Measurements from ENCODE around the gene UBQLN4. TPM values are rescaled to one million over a fixed set of nuclear protein-coding genes. Genes with fewer than 3 reads are reported as not detected.
A peak's percentile ranks its signal among the peaks of the same experiment; 100 is the strongest.

The UBQLN4 gene
- polyA plus RNA-seq (ENCODE audit: insufficient read length in 4 of 4), result 10 to 100 TPM; 46.9 to 61.7 (median 51.8) TPM

DNA sequence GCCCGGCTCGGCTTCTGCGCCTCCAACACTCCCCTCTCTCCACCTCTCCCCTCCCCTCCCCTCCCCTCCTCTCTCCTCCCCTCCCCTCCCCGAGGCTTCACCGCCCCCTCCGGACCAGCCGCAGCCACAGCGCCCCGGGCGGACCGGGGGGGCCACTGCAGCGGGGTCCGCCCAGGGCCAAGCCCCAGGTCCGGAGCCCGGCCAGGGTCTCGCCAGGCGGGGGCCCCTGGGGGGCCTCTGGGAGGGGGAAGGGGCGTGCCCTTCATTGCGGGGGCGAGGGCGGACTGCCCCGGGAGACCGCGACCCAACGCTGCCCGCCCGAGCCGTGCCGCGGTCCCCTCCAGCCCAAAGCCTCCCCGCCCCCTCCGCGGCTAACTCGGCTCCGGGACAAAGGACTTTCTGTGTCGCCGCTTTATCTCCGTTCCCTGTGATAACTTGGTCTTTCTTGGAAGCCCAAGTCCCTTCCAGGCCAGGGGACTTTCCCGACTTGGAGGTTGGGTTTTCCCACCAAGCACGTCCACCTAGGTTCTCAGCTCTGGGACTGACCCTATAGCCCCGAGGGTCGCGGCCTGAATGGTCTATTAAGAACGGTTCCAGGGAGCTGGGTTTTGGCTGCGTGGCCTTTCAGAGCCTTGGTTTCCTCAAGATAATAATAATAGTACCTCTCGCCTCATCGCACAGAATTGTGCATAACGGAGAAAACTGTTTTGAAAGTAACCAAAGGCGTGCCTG, at the start of gene UBQLN4:
Gene UBQLN4 (minus strand): TSS at position 31 of the 732 bp plus-strand sequence. CDS start 97 bp downstream, outside the sequence.
- peak; percentile 72 to 86 (median 78) for DNase-seq (ENCODE audit: low read depth in 4 of 4, low spot score in 2 of 4)

DNA sequence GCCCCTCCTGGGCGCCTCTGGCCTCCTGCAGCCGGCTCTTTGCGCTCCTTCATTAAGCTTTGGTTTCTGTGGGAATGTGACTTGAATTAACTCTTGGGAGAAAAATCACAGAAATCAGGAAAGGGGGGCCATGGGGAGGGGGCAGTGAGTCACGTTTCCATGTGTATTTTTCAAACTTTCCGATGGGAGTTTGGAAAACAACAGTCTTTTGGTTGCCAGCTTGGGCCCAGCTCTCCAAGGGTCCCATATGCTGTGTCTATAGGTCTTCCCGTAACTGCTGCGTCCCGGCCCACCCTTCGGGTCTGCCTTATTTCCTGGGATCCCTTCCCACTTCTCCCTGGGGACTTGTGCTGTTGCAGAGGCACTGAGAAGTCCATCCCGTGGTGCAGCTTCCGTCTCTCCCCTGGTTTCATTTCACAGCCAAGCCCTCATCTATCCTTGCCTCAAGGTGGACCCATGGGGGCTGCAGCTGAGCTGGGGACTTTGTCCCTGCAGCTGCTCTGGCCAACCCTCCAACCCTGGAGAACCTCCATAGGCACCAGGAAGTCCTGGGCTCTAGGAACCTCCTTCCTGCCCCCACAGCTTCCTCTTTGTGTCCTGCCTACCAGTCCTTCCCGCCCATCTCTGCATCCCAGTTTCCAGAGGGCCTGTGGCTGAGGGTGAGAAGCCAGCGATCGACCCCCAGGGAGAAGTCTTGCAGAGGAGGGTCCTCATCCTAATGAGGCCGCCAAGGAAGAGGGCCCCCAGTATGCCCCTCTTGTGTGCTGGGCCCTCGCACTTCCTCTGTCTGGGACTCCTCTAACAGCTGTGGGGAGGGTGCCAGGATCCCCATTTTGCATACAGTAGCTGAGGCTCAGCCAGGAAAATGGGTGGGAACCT, 49.3 kb upstream of the UBQLN4 start:
- DNase-seq (ENCODE audit: low read depth in 4 of 4, low spot score in 2 of 4), result no peak

DNA sequence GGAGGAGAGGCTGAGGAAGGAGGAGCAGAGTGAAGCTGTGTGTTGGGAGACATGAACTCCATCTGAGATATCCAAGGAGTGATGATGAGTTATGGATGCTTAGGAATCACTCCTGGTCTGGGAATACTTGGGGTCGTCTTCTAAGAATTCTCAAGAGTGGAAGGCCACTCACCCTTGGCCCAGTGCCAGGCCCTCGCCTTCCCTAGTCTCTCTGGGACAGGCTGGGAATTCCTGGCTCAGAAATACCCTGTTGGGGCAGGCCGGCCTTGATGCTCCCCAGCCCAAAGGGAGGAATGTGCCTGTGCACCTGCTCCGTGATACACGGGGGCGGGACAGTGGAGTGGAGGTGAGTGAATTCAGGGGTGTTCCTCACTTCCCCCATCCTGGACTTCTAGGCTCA, 48.3 kb upstream of the UBQLN4 start:
- DNase-seq (ENCODE audit: low read depth in 4 of 4, low spot score in 2 of 4), result no peak

DNA sequence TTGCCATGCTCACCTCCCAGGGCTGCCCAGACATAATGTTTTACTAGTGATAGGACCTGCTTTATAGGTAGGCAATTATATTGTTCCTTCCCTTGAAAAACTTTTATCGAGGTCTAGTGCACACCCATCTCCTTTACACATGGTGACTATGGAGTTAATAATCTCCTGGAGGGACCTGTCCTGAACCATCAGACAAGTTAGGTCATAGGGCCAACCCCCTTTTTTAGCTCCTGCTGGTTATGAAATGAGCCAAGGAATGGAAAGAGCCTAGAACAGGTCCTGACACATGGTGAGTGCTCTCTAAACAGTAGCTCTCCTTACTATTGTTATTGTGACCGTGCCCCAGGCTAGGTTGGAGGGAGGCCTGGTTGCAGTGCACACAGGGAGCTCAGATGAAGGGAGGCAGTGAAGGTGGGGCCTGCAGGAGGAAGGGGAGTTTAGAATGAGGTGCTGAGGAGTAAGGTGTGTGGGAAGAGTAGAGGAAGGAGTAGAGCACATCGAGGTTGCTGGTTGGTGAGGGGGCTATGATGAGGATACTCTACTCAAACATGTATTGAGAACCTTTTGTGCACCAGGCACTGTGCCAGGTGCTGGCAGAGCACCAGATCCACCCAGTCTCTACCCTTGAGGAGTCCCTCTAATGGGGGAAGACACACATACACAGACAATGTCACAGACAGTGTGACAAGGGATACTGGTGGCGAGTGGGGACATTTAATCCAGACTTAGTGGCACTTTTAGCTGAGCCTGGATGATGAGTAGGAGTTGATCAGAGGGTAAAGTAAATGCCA, 46.8 kb upstream of the UBQLN4 start:
- DNase-seq (ENCODE audit: low read depth in 4 of 4, low spot score in 2 of 4), result no peak

DNA sequence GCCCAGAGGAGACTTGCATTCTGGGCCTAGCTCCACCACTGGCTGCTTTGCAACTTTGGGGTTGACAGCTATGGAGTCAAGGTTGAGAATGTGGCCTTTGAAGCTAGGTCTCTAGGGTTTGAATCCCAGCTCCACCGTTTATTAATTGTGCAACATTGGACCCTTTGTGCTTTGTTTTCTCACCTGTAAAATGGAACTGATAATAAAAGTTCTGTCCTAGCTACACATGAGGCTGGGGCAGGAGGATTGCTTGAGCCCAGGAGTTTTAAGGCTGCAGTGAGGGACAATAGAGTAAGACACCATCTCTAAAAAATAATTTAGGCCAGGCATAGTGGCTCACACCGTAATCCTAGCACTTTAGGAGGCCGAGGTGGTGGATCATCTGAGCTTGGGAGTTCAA, 45.7 kb upstream of the UBQLN4 start:
- no peak for DNase-seq (ENCODE audit: low read depth in 4 of 4, low spot score in 2 of 4)

DNA sequence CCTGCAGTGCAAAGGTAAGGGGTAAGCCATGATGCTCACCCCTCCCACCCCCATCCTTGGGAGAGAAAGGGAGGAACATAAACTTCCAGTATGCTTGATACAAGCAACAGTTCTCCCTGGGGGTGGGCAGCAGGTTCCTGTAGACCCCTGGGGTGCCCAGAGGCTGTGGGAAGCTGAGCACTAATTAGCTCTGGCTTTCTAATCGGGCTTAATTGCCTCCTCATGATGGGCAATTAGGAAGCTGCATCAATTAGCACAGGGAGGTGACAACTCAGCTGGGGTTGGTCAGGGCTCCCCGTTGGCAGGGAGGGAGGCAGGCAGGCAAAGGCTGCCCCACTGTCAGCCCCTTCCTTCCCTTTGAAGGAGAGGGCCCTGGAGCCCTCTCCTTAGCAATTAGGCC, 45.2 kb upstream of the UBQLN4 start:
- DNase-seq (ENCODE audit: low read depth in 4 of 4, low spot score in 2 of 4), result no peak

DNA sequence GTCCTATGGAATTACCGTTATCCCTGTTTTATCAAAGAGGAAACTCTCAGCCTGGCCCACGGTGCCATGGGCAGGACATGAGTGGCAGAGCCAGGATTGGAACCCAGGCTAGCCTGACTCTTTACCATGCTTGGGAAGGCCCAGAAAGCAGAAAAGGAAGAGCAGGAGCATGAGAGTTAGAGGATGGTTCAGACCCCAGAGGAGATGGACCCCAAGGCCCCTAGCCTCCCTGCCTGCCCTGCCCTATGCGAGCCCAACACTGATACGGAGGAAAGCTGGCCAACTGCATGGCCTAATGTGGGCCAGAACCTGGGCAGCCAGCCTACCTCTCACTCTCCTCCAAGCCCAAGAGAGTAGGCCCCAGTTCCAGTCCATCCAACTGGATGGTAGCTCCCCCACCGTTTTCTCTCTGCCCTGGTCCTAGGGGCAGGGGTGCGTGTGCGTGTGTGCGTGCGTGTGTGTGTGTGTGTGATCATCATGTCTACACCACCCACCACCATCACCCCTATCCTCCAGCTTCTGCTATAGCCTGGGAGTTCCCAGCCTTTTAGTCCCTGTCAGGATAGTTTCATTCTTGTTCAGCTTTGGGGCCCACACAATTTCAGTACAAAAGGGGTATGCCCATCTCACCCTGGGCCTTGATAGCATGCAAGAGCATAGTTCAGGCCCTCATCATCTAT, 44.0 kb upstream of the UBQLN4 start:
- DNase-seq (ENCODE audit: low read depth in 4 of 4, low spot score in 2 of 4), result no peak

DNA sequence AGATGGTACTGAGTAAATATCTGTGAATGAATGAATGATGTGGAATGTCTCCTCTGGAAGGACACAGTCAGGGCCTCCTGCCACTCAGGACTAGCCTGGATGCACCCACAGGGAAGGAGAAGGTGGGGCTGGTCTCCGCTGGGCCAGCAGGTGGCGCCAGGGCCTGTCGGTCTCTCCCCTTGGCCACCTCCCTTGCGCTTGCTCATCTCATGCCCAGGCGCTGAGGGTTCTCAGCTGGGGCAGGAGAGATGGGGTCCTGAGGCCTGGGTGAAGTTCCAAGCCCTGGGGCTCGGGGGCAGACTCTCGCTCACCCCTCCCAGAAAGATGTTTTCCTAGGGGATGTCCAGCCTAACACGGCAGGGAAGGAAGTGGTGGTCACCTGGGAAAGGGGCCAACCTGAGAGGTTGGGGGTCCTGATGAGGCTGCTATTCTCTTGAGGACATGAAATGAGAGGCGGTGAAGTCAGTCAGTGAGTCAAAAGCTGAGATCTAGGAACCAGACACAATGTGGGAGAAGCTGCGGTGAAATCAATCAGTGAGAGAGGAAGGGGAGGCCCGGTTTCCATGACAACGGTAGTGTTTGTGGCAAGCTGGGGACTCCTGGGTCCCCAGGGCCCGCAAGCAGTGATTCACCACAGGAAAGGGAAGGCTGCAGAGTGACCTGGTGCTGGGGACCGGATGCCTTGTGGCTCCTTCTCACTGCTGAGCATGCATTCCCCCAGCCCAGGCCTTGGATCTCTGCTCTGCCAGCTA, 43.2 kb upstream of the UBQLN4 start:
- no peak for DNase-seq (ENCODE audit: low read depth in 4 of 4, low spot score in 2 of 4)

DNA sequence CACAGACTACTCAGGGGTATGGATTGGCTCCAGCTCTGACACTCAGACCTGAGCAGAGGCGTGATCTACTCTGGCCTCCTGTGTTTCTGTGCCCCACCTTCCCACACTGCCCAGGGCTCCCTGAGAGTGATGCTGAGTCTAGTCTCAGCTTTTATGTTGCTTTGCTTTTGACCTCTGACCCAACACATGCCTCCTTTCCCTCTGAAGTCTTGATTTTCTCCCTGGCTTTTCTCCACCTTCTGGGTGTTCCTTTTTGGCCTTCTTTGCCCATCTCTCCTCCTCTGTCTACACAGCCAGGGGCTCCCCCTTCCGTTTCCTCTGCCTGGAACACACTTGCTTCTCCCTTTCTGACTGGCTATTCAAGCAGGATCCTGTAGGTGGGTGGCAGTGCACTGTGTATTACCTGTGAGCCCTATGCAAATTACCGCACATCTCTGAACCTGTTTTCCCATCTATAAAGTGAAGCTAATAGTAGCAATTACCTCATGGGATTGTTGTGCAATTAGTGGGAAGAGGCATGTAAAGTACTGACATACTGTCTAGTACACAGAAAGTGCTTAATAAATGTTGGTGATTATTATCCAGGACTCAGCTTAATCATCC, 42.4 kb upstream of the UBQLN4 start:
- no peak for DNase-seq (ENCODE audit: low read depth in 4 of 4, low spot score in 2 of 4)

DNA sequence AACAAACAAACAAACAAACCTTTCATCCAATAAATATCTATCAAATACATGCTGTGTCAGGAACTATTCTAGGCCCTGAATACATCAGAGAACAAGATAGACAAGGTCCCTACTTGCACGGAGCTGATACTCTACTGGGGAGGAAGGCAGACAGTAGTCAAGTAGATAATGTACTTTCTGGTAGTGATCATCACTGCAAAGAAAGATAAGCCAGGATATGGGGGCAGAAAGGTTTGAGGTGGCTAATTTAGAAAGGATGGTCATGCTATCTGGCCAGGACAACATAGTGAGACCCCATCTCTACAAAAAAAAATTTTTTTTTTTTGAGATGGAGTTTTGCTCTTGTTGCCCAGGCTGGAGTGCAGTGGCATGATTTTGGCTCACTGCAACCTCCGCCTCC, 38.0 kb upstream of the UBQLN4 start:
- DNase-seq (ENCODE audit: low read depth in 4 of 4, low spot score in 2 of 4), result no peak

DNA sequence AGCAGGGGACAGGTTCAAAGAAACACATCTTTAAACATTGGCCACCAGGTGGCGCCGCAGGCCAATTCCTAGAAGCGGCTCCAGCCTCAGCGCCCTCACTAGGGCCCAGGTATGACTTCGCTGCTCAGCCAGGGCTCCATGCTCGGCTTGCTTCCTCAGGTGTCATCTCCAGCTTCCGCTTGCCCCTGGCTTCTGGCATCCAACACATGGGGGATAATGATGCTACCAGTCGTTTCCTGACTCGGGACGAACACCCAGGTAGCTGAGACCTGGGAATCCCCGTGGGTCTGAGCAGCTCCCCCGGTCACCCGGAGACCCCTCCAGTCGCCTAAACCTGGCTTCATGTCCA, 37.2 kb upstream of the UBQLN4 start:
- no peak for DNase-seq (ENCODE audit: low read depth in 4 of 4, low spot score in 2 of 4)

DNA sequence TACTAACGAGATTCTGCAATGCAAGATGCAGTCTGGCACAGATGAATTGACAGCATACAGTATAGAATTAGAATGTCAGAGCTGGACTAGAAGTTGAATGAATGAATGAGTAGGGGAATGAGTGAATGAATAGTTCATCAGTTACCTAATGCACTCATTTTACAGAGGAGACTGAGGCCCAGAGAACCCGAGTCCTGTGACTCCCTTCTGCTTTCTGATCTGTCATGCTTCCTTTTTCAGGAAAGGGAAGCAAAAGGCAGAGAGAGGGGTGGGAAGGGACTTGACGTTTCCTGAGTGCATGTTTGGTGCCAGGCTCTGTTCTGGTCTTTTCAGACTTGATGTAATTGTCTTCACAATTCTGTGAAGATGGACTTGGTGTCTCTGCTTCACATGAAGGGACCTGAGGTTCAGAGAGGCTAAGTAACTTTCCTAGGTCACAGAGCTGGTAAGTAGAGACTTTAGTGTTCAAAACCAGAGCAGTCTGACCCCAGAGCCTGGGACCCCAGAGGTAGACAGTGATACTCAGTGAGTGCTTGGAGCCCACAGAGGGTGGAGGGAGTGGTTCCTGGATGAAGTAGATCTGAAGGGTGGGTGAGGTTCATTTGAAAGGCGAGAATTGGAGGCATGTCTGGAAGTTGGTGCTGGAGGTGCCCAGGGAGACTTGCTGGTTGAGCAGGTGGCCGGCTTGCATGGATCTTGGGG, 36.7 kb upstream of the UBQLN4 start:
- no peak for DNase-seq (ENCODE audit: low read depth in 4 of 4, low spot score in 2 of 4)

DNA sequence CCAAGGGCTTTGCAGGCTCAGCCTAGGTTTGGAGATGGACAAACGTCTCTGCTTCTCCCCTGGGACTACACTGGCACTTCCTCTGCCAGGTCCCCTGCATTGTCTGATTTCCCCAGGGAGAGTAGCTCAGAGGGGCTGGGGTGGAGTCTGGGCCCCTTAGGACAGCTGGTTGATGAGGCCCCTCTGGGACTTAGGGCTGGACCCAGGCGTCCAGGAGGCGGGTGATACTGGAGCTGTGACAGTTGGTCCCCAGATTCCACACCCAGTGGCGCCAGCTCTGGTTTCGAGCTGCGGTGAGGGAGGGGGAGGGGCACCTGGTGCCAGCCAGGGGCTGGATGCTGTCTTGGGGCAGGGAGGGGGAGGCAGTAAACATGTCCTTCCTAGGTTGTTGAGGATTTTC, 36.1 kb upstream of the UBQLN4 start:
- no peak for DNase-seq (ENCODE audit: low read depth in 4 of 4, low spot score in 2 of 4)

DNA sequence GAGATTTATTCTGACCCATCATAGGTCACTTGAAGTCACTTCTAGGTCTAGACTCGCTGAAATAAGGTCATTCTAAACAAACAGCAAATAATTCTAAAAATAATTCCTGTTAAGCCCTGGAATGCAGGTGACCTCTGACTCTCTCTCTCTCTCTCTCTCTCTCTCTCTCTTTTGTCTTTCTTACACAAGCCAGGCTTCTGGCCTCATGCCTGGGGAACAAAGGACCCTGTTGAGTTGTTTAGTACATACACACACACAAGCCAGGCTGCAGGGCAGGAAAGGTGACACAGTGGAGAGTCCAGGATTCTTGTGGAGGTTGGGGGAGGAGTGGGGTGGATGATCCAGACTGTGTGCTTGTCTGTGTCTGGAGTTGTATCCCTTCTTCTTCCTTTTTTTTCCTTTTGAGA, 32.7 kb upstream of the UBQLN4 start:
- DNase-seq (ENCODE audit: low read depth in 4 of 4, low spot score in 2 of 4), result no peak

DNA sequence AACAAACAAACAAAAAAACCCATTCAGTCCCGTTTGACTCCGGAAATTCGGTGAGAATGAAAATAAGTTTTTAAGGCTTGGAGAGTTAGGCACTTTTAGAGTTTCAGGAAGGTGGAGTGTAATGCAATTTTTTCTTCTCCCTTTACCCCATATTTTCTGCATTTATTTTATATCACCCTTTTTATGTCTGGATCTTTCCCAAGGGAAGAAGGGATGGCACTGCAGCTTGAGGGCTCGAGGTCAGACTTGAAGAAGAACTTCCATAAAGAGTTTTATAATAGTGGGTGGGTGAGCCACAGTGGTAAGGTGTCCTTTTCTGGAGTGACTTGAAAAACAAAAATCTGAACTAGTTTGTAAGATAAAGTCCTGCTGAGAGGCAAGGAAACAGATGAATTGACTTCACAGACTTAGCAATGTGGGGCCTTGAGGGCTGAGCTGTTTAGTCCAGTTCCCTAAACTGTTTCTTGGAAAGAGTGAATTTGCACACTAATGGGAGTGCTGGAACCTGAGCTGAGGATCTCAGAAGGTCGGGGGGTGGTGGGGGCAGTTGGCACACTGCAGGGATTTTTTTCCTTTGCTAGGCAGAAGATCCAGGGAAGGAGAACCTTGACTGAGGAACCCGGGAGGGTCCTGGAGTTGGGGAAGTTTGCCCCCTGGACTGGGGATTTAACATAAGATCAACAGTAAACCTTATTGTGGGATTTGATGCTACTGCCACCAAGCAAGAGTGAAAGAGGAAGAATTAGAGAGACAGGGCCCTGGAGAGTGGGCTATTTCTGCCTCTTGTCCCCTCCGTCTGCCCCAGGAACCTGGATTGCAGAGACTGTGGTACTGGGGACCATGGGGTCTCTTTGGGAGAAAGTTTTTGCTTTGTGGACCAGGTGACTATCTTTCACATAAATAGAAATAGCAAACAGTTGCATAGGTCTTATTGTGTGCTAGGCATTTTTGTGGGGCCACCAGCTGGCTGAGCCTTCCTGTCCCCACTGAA, 30.5 kb upstream of the UBQLN4 start:
- no peak for DNase-seq (ENCODE audit: low read depth in 4 of 4, low spot score in 2 of 4)

DNA sequence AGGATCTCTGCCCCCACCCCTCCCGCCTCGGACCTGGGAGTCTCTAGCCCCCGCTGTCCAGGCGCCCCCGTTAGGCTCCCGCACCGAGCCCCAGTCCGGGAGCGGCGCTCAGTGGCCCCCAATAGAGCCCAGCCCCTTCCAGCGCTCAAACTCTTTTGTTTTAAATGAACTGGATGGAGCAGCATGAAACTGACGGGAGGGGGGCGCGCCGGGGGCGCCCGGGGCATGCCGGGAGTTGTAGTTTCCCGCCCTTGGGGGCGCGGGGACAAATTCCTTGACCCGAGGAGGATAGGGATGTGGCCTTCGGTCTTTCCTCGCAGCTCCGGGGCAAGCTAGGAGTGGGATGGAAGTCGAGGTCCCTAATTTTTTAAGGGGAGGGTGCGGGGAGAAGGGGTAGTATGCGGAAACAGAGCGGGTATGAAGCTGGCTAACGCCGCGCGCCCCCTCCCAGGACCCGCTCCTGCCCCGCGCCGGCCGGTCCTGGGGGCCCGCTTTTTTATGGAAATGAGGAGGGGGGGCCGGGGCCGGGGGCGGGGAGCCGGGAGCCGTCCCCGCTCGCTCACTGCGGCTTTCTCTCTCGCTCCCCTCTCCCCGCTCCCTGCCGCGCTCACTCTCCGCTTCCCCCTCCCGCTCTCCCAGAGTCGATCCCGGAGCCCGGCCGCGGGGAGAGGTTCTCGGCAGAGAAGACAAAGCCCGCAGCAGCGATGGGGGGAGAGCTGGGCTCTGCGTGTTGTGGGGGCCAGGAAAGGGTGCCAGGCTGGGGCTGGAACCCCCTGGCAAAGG, 28.9 kb upstream of the UBQLN4 start, which contains the start of gene MEX3A:
Gene MEX3A (minus strand): TSS at position 157 of the 783 bp plus-strand sequence. CDS start 467 bp downstream, outside the sequence.
- DNase-seq (ENCODE audit: low read depth in 4 of 4, low spot score in 2 of 4), result peak in 2 of 4 donors; percentile 84 to 93

DNA sequence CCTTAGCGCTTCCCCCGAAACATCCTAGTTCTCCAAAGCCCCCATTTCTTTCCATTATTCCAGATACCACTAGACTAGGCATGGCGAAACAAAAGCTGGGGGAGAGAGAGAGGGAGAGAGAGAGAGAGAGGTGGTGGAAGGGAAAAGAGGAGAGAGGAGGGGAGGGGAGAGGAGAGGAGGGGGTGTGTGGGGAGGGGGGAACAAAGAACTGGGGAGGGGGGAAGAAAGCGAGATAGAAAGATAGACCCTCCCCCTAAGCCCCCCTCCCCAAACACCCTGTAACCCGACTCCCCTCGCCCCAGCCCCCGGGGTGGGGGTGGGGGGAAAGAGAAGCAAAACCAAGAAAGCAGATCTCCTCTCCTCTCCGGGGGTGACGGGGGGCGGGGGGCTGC, 28.3 kb upstream of the UBQLN4 start:
- no peak for DNase-seq (ENCODE audit: low read depth in 4 of 4, low spot score in 2 of 4)

All from left renal cortex interstitium (tissue), 4 donors.